ENCODE measurements around the gene PHLPP1. TPM values are rescaled to one million over a fixed set of nuclear protein-coding genes. Genes with fewer than 3 reads are reported as not detected.
A peak's percentile ranks its signal among the peaks of the same experiment; 100 is the strongest.

Gene PHLPP1
- total and polyA plus RNA-seq, 2 of the 13 experiments (the other 11 are each of a cell fraction or from before 2014, with no cell fraction given) = 9.8 to 18.5 TPM

DNA sequence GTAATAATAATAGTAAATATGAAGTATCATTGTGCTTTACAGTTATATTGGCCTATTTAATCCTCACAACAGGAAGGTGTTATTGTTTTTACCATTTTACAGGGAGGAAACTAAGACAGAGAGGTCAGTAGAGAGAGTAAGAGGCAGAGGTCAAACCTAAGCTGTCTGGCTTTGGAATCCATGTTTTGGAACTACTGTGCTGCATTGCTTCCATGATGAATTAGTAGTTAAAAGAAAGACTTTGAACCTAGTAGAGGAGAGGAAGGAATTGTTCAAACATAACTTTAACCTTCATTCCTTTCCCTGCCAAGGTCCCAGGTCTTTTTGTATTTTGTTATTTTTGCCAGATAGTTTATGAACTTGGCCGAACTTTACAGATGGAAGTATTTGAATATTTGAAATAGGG lies 80.9 kb downstream of the PHLPP1 start (continued):
- peak; percentile 67 for TF ChIP-seq NR2C2 (CRISPR knock-in tag; IDR thresholded peaks at IDR 0.05; ENCODE audit: borderline replicate concordance)
- TF ChIP-seq THAP11 (CRISPR knock-in tag; IDR thresholded peaks at IDR 0.05) = peak; percentile 58
- peak; percentile 77; the same call in 1 of the 2 replicates for TF ChIP-seq HMG20A (CRISPR knock-in tag; IDR thresholded peaks at IDR 0.05; ENCODE audit: borderline replicate concordance)
- TF ChIP-seq, protein P1, sequence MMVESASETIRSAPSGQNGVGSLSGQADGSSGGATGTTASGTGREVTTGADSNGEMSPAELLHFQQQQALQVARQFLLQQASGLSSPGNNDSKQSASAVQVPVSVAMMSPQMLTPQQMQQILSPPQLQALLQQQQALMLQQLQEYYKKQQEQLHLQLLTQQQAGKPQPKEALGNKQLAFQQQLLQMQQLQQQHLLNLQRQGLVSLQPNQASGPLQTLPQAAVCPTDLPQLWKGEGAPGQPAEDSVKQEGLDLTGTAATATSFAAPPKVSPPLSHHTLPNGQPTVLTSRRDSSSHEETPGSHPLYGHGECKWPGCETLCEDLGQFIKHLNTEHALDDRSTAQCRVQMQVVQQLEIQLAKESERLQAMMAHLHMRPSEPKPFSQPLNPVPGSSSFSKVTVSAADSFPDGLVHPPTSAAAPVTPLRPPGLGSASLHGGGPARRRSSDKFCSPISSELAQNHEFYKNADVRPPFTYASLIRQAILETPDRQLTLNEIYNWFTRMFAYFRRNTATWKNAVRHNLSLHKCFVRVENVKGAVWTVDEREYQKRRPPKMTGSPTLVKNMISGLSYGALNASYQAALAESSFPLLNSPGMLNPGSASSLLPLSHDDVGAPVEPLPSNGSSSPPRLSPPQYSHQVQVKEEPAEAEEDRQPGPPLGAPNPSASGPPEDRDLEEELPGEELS (CRISPR knock-in tag; IDR thresholded peaks at IDR 0.05) = peak; percentile 67
- TF ChIP-seq ZNF652 (CRISPR knock-in tag; IDR thresholded peaks at IDR 0.05; ENCODE audit: borderline replicate concordance, low read depth) = no peak; the same call in 1 of the 2 replicates
- TF ChIP-seq RCOR2 (CRISPR knock-in tag; IDR thresholded peaks at IDR 0.05) = peak; percentile 75; the same call in 1 of the 2 replicates
- TF ChIP-seq PLRG1 (conservative IDR thresholded peaks at IDR 0.05) = no peak
- TF ChIP-seq ZNF414 (CRISPR knock-in tag; IDR thresholded peaks at IDR 0.05) = peak; percentile 22; the same call in 1 of the 2 replicates
- TF ChIP-seq, protein P2, sequence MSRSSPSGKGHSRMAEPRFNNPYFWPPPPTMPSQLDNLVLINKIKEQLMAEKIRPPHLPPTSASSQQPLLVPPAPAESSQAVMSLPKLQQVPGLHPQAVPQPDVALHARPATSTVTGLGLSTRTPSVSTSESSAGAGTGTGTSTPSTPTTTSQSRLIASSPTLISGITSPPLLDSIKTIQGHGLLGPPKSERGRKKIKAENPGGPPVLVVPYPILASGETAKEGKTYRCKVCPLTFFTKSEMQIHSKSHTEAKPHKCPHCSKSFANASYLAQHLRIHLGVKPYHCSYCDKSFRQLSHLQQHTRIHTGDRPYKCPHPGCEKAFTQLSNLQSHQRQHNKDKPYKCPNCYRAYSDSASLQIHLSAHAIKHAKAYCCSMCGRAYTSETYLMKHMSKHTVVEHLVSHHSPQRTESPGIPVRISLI (CRISPR knock-in tag; IDR thresholded peaks at IDR 0.05; ENCODE audit: borderline replicate concordance) = peak; percentile 18; the same call in 1 of the 2 replicates
- TF ChIP-seq, protein P3, sequence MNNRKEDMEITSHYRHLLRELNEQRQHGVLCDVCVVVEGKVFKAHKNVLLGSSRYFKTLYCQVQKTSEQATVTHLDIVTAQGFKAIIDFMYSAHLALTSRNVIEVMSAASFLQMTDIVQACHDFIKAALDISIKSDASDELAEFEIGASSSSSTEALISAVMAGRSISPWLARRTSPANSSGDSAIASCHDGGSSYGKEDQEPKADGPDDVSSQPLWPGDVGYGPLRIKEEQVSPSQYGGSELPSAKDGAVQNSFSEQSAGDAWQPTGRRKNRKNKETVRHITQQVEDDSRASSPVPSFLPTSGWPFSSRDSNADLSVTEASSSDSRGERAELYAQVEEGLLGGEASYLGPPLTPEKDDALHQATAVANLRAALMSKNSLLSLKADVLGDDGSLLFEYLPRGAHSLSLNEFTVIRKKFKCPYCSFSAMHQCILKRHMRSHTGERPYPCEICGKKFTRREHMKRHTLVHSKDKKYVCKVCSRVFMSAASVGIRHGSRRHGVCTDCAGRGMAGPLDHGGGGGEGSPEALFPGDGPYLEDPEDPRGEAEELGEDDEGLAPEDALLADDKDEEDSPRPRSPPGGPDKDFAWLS (CRISPR knock-in tag; IDR thresholded peaks at IDR 0.05; ENCODE audit: borderline replicate concordance) = no peak
- peak; percentile 53; the same call in 1 of the 2 replicates for TF ChIP-seq KMT2A (CRISPR knock-in tag; IDR thresholded peaks at IDR 0.05)
- TF ChIP-seq NFATC3 (CRISPR knock-in tag; IDR thresholded peaks at IDR 0.05) = no peak
- peak; percentile 40; the same call in 1 of the 2 replicates for TF ChIP-seq FOXO1 (CRISPR knock-in tag; IDR thresholded peaks at IDR 0.05)
- peak; percentile 36; the same call in 1 of the 2 replicates for TF ChIP-seq ZNF264 (CRISPR knock-in tag; IDR thresholded peaks at IDR 0.05)
- TF ChIP-seq ONECUT2 (CRISPR knock-in tag; IDR thresholded peaks at IDR 0.05) = no peak
- peak; percentile 61; the same call in 1 of the 2 replicates for TF ChIP-seq RERE (CRISPR knock-in tag; IDR thresholded peaks at IDR 0.05; ENCODE audit: low read depth)
- TF ChIP-seq GATAD2A (CRISPR knock-in tag; IDR thresholded peaks at IDR 0.05) = peak; percentile 93
- TF ChIP-seq FOXK2 (IDR thresholded peaks at IDR 0.05) = 0 out of 2 replicates have a peak, but pooled peaks have one; percentile 9
- TF ChIP-seq, protein P4, sequence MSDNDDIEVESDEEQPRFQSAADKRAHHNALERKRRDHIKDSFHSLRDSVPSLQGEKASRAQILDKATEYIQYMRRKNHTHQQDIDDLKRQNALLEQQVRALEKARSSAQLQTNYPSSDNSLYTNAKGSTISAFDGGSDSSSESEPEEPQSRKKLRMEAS (IDR thresholded peaks at IDR 0.05) = peak; percentile 55
- TF ChIP-seq HDAC1 (CRISPR knock-in tag; IDR thresholded peaks at IDR 0.05) = peak; percentile 52; the same call in 1 of the 2 replicates
